Heart left ventricle (tissue), 16 donors: ENCODE measurements around the gene TGFBR1. TPM values are rescaled to one million over a fixed set of nuclear protein-coding genes. Genes with fewer than 3 reads are reported as not detected.

Experiments used
- ATAC-seq, 4 donors: fragments of 200-7000 bp; cut with Tn5 transposase; one replicate each; pipeline ENCODE4 v1.9.1; 2020 to 2022; ENCODE audit warnings: moderate library complexity in 4 of 4, mild to moderate bottlenecking in 3 of 4, moderate number of reproducible peaks in 1 of 4
- DNase-seq, 5 donors: peaks; one replicate each; pipeline ENCODE4 v3.0.0-alpha.2; 2020
- H3K27ac ChIP-seq, 12 donors: fragments of 200-600 bp; sonication (generic) in 4 of 12; one replicate each; pipeline versions ENCODE4 v1.5.0 to v1.8.0; 2016 to 2022; ENCODE audit warnings: mild to moderate bottlenecking in 2 of 12
- H3K27me3 ChIP-seq, 9 donors: fragments of 200-600 bp; sonication (generic) in 2 of 9; one replicate each; pipeline versions ENCODE4 v1.5.1 to v1.8.0; 2016 to 2022; ENCODE audit warnings: mild to moderate bottlenecking in 3 of 9
- H3K36me3 ChIP-seq, 9 donors: fragments of 200-600 bp; sonication (generic) in 2 of 9; one replicate each; pipeline versions ENCODE4 v1.5.0 to v1.8.0; 2018 to 2022; ENCODE audit warnings: mild to moderate bottlenecking in 2 of 9
- H3K4me1 ChIP-seq, 12 donors: fragments of 200-600 bp; sonication (generic) in 4 of 12; one replicate each; pipeline versions ENCODE4 v1.5.0 to v1.8.0; 2016 to 2022; ENCODE audit warnings: mild to moderate bottlenecking in 3 of 12
- H3K4me3 ChIP-seq, 12 donors: fragments of 200-600 bp; sonication (generic) in 4 of 12; one replicate each; pipeline versions ENCODE4 v1.5.0 to v1.8.0; 2017 to 2022; ENCODE audit warnings: mild to moderate bottlenecking in 9 of 12, moderate library complexity in 4 of 12
- H3K9me3 ChIP-seq, 12 donors: fragments of 200-600 bp; sonication (generic) in 4 of 12; one replicate each; pipeline versions ENCODE4 v1.5.0 to v1.8.0; 2016 to 2022; ENCODE audit warnings: mild to moderate bottlenecking in 1 of 12
- POLR2A ChIP-seq, 2 donors: fragments of 450-650 bp; IDR thresholded peaks; one replicate each; pipeline ENCODE4 v1.6.1; 2017; ENCODE audit warnings: antibody characterized with exemption in 2 of 2, mild to moderate bottlenecking in 2 of 2, moderate library complexity in 2 of 2
- WGBS, 4 donors: extraction: QIAGEN DNeasy Blood & Tissue Kit in 2 of 4; methylation state at CpG; one replicate each; pipeline versions ENCODE4 v1.1.5 to v1.1.7; 2013 to 2018; 5-methylcytosine and 5-hydroxymethylcytosine counted together
- intact Hi-C, 10 donors: fragments of 100-400 bp; cut with DNase I; formaldehyde crosslinking; loops; one replicate each; pipeline versions ENCODE4 v1.11.1 to v1.14.2; 2022
- polyA plus RNA-seq, 2 donors: library from polyadenylated mRNA; stranded (reverse); fragments of 200-250 nt; gene quantifications; one replicate each; pipeline ENCODE4 v1.2.3, GENCODE V29; 2013
- total RNA-seq, 9 donors: library from RNA; depleted of rRNA in 2 of 9; stranded (reverse); fragments of >200 nt in 2 of 9; fragmentation: NEBNext Ultra II Directional in 3 of 9; extraction: Animal tissue kit (Norgen Biotek cat#: 25700) in 3 of 9; gene quantifications; one replicate each; pipeline versions ENCODE4 v1.1.0 to v1.2.4, GENCODE V29; 2016 to 2023
- TF ChIP-seq, protein P1 (sequence below), 12 donors: fragments of 200-600 bp; sonication (generic) in 4 of 12; IDR thresholded peaks; one replicate each; pipeline versions ENCODE4 v1.5.0 to v1.8.0; 2018 to 2022; ENCODE audit warnings: antibody characterized with exemption in 12 of 12, mild to moderate bottlenecking in 5 of 12
- donor health status: ischemic (EF 13 %, LVEDD 7.1; RV severe dilation, severe dysfunction).
- donor health status: healthy with polysubstance abuse.
- donor health status: DM: no; HTN: yes; CAD: no.
- donor health status: DM: no; HTN: no; CAD: no.
- donor health status: ischemic (EF 25% LVEDD 6.9; RV normal size, moderate dysfunction).
- donor health status: ischemic (EF 25% LVEDD 5.7; RV mildly dilated, moderate dysfunction).
- donor health status: healthy.
- donor health status: DM: yes; HTN: yes; CAD: no.
- donor health status: ischemic (EF 35%, LVEDD 5.7; RV mildly dilated, moderate dysfunction).
- donor health status: nonischemic (EF 11% LVEDD 7.7; RV severe dilation, severe dysfunction).
- donor health status: DM: yes; HTN: yes; CAD: no.
- donor health status: PGD.
- donor health status: ischemic (EF 29% LVEDD 5.4; RV normal size, mild dysfunction).
- donor health status: nonischemic (EF 23%, LVEDD 6.1; RV moderate dilation, normal function).

Gene TGFBR1
- total and polyA plus RNA-seq, 11 donors, result 3.8 to 41.0 (median 13.8) TPM

DNA sequence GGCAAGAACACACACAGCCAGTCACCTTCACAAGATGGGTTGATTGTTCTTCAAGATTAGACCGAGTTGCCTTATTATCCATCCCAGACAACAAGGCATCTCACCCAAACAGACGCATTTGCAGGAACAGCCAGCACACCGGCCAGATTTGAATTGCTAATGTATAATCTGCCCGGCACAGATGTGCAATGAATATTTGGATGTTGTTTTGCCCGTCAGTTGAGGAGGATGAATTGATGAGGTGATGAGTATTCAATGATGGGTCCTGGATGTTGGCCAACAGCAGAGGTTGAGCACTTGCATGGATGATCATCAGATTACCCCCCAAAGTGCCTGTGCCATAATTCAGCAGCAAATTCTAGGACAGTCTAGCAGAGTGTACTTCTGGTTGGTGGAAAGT is 96.7 kb downstream of the TGFBR1 start:
- DNase-seq (no peak), ATAC-seq (no peak)
- Histone ChIP-seq H3K4me1 (no peaks in the 10 kb centered on the region), H3K36me3 (no peaks in the 10 kb centered on the region), H3K4me3 (no peak overlapping the region), H3K27ac (no peak overlapping the region), H3K9me3 (no peaks in the 10 kb centered on the region), H3K27me3 (no peaks in the 10 kb centered on the region)
- WGBS, 4 donors, result 71 to 86% (median 77%) methylated on average over 5 of the region's 5 CpGs
- no peak for TF ChIP-seq POLR2A (IDR thresholded peaks at IDR 0.05)
- TF ChIP-seq, protein P1, sequence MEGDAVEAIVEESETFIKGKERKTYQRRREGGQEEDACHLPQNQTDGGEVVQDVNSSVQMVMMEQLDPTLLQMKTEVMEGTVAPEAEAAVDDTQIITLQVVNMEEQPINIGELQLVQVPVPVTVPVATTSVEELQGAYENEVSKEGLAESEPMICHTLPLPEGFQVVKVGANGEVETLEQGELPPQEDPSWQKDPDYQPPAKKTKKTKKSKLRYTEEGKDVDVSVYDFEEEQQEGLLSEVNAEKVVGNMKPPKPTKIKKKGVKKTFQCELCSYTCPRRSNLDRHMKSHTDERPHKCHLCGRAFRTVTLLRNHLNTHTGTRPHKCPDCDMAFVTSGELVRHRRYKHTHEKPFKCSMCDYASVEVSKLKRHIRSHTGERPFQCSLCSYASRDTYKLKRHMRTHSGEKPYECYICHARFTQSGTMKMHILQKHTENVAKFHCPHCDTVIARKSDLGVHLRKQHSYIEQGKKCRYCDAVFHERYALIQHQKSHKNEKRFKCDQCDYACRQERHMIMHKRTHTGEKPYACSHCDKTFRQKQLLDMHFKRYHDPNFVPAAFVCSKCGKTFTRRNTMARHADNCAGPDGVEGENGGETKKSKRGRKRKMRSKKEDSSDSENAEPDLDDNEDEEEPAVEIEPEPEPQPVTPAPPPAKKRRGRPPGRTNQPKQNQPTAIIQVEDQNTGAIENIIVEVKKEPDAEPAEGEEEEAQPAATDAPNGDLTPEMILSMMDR (IDR thresholded peaks at IDR 0.05), result no peak
- intact Hi-C loops, result no loop called here

Other genes starting within 250 kb of the TGFBR1 start
- gene COL15A1, start 161.2 kb upstream of the TGFBR1 start, total RNA-seq, result 10 to 100 TPM; 24.1 to 81.0 (median 46.7) TPM
- 10 to 100 TPM; 12.4 to 30.8 TPM for gene COL15A1, start 161.2 kb upstream of the TGFBR1 start, polyA plus RNA-seq
- 10 to 100 TPM; 13.0 to 21.6 (median 14.8) TPM for gene ALG2, start 116.8 kb downstream of the TGFBR1 start, total RNA-seq
- 10 to 100 TPM in 1 of 2 donors, 1 to 10 TPM in 1; 8.7 to 17.2 TPM for gene ALG2, start 116.8 kb downstream of the TGFBR1 start, polyA plus RNA-seq
- gene SEC61B, start 117.2 kb downstream of the TGFBR1 start, total RNA-seq, result 10 to 100 TPM; 29.9 to 62.5 (median 39.5) TPM
- gene SEC61B, start 117.2 kb downstream of the TGFBR1 start, polyA plus RNA-seq, result 100 to 1,000 TPM in 1 of 2 donors, 10 to 100 TPM in 1; 82.5 to 165 TPM